Liver (tissue), 9 donors: ENCODE measurements around the gene MTOR. TPM values are rescaled to one million over a fixed set of nuclear protein-coding genes. Genes with fewer than 3 reads are reported as not detected.

Source experiments
- DNase-seq: peaks from one replicate; pipeline ENCODE4 v3.0.0-alpha.2; 2017; ENCODE audit warnings: low spot score
- H3K27ac ChIP-seq, 2 donors: one replicate each; pipeline ENCODE4 v1.7.0; 2013; ENCODE audit warnings: inconsistent platforms in 2 of 2, low read length in 2 of 2, control low read depth in 1 of 2, low read depth in 1 of 2, mild to moderate bottlenecking in 1 of 2
- H3K27me3 ChIP-seq, 4 donors: one replicate each; pipeline versions ENCODE4 v1.6.1 to v1.7.0; 2013; ENCODE audit warnings: low read length in 3 of 4, inconsistent platforms in 1 of 4, mild to moderate bottlenecking in 1 of 4, moderate library complexity in 1 of 4; ENCODE audit not compliant: control insufficient read depth in 4 of 4, insufficient read depth in 4 of 4
- H3K36me3 ChIP-seq, 4 donors: one replicate each; pipeline versions ENCODE4 v1.6.1 to v1.7.0; 2013; ENCODE audit warnings: low read length in 3 of 4, mild to moderate bottlenecking in 3 of 4, low read depth in 1 of 4, moderate library complexity in 1 of 4; ENCODE audit not compliant: control insufficient read depth in 4 of 4, insufficient read depth in 3 of 4
- H3K4me1 ChIP-seq, 4 donors: one replicate each; pipeline versions ENCODE4 v1.6.1 to v1.7.0; 2013; ENCODE audit warnings: low read length in 3 of 4, mild to moderate bottlenecking in 3 of 4, moderate library complexity in 1 of 4; ENCODE audit not compliant: control insufficient read depth in 4 of 4, insufficient read depth in 4 of 4
- H3K4me3 ChIP-seq, 3 donors: one replicate each; pipeline versions ENCODE4 v1.6.1 to v1.7.0; 2013; ENCODE audit warnings: low read length in 3 of 3, control low read depth in 1 of 3, low read depth in 1 of 3, mild to moderate bottlenecking in 1 of 3
- H3K9ac ChIP-seq, 2 donors: one replicate each; pipeline ENCODE4 v1.7.0; 2013; ENCODE audit warnings: low read length in 2 of 2, mild to moderate bottlenecking in 2 of 2, moderate library complexity in 2 of 2, control low read depth in 1 of 2, low read depth in 1 of 2
- H3K9me3 ChIP-seq, 4 donors: one replicate each; pipeline versions ENCODE4 v1.6.1 to v1.7.0; 2013; ENCODE audit warnings: low read length in 3 of 4; ENCODE audit not compliant: control insufficient read depth in 4 of 4
- CTCF ChIP-seq: fragments of 150-350 bp; IDR thresholded peaks from 2 replicates; pipeline ENCODE4 v1.5.1; 2017; ENCODE audit warnings: improper control_type of control experiment, low read depth, low read length; ENCODE audit not compliant: missing input control
- EGR1 ChIP-seq, 2 donors: IDR thresholded peaks; 2 replicates each; pipeline ENCODE4 v1.6.1; 2016 to 2018; ENCODE audit warnings: antibody characterized with exemption in 2 of 2, low read depth in 2 of 2
- FOXA1 ChIP-seq: IDR thresholded peaks from 2 replicates; pipeline ENCODE4 v1.6.1; 2016; ENCODE audit warnings: antibody characterized with exemption
- FOXA2 ChIP-seq: IDR thresholded peaks from 2 replicates; pipeline ENCODE4 v1.6.1; 2016; ENCODE audit warnings: antibody characterized with exemption
- GABPA ChIP-seq, 2 donors: IDR thresholded peaks in 1 of 2; conservative IDR thresholded peaks in 1 of 2; 2 replicates each; pipeline ENCODE4 v1.6.1; 2016; ENCODE audit warnings: antibody characterized with exemption in 2 of 2, mild to moderate bottlenecking in 1 of 2, moderate library complexity in 1 of 2
- HNF4A ChIP-seq, 2 donors: conservative IDR thresholded peaks; 2 replicates each; pipeline ENCODE4 v1.6.1; 2016; ENCODE audit warnings: antibody characterized with exemption in 2 of 2, mild to moderate bottlenecking in 2 of 2
- HNF4G ChIP-seq: IDR thresholded peaks from 2 replicates; pipeline ENCODE4 v1.6.1; 2016; ENCODE audit warnings: antibody characterized with exemption
- JUND ChIP-seq, 2 donors: IDR thresholded peaks; 2 replicates each; pipeline ENCODE4 v1.6.1; 2016; ENCODE audit warnings: antibody characterized with exemption in 2 of 2
- MAX ChIP-seq: IDR thresholded peaks from 2 replicates; pipeline ENCODE4 v1.6.1; 2016; ENCODE audit warnings: antibody characterized with exemption
- RAD21 ChIP-seq, 2 donors: IDR thresholded peaks; 2 replicates each; pipeline ENCODE4 v1.6.1; 2016; ENCODE audit warnings: antibody characterized with exemption in 2 of 2, mild to moderate bottlenecking in 2 of 2
- REST ChIP-seq: IDR thresholded peaks from 2 replicates; pipeline ENCODE4 v1.6.1; 2016; ENCODE audit warnings: antibody characterized with exemption, mild to moderate bottlenecking
- RXRA ChIP-seq, 2 donors: IDR thresholded peaks; 2 replicates each; pipeline ENCODE4 v1.6.1; 2017 to 2018; ENCODE audit warnings: antibody characterized with exemption in 2 of 2, mild to moderate bottlenecking in 1 of 2
- SP1 ChIP-seq: IDR thresholded peaks from 2 replicates; pipeline ENCODE4 v1.6.1; 2018; ENCODE audit warnings: antibody characterized with exemption, mild to moderate bottlenecking
- ZBTB33 ChIP-seq: IDR thresholded peaks from 2 replicates; pipeline ENCODE4 v1.6.1; 2016; ENCODE audit warnings: antibody characterized with exemption
- whole genome bisulfite sequencing: extraction: QIAGEN DNeasy Blood & Tissue Kit; methylation state at CpG from one replicate; pipeline ENCODE4 v1.1.7; 2013; 5-methylcytosine and 5-hydroxymethylcytosine counted together
- polyA plus RNA-seq, 2 donors: library from polyadenylated mRNA; stranded (reverse) in 1 of 2; unstranded in 1 of 2; fragments of 200-250 nt in 1 of 2; fragments of >200 nt in 1 of 2; fragmentation: Nextera tagmentation in 1 of 2; extraction: Ambion mirVana in 1 of 2; gene quantifications; one replicate each; pipeline versions ENCODE4 v1.2.1 to v1.2.3, GENCODE V29; 2013 to 2015
- total RNA-seq, 2 donors: library from RNA; depleted of rRNA; stranded (reverse); fragments of >200 nt; gene quantifications; one replicate each; pipeline ENCODE4 v1.2.3, GENCODE V29; 2014
- donor health status: healthy.
- donor health status: healthy.
- donor health status: healthy.
- donor health status: healthy.
- donor health status: healthy.

Gene MTOR
- total and polyA plus RNA-seq, 4 donors, result 11.6 to 45.0 (median 19.9) TPM

GRCh38 chr1:11279152-11279551 lies 16.8 kb upstream of the MTOR start:
- Histone ChIP-seq H3K27ac (no peak overlapping the region), H3K4me3 (no peak overlapping the region), H3K27me3 (no peaks in the 10 kb centered on the region), H3K36me3 (peaks cover 0 to 12% (median 3%) of the 10 kb centered on the region in 4 donors), H3K9ac (no peak overlapping the region), H3K4me1 (peaks cover 3 to 18% (median 15%) of the 10 kb centered on the region in 4 donors), H3K9me3 (no peaks in the 10 kb centered on the region)
- DNase-seq, result no peak
- WGBS, result 95% methylated on average over 5 of the region's 5 CpGs
- no peak for TF ChIP-seq FOXA1
- TF ChIP-seq RXRA (IDR thresholded peaks at IDR 0.05), result no peak
- no peak for TF ChIP-seq ZBTB33
- TF ChIP-seq REST, result no peak
- TF ChIP-seq HNF4G, result no peak
- TF ChIP-seq RAD21 (IDR thresholded peaks at IDR 0.05), result no peak
- TF ChIP-seq HNF4A (conservative IDR thresholded peaks at IDR 0.05), result no peak
- no peak for TF ChIP-seq CTCF
- no peak for TF ChIP-seq EGR1 (IDR thresholded peaks at IDR 0.05; ENCODE audit: low read depth in 2 of 2)
- TF ChIP-seq SP1, result no peak
- no peak for TF ChIP-seq JUND (IDR thresholded peaks at IDR 0.05)
- no peak for TF ChIP-seq GABPA (IDR thresholded peaks at IDR 0.05 in 1 of 2, conservative IDR thresholded peaks at IDR 0.05 in 1 of 2)

GRCh38 chr1:11273595-11274234 lies 11.4 kb upstream of the MTOR start:
- H3K4me1 ChIP-seq, result peaks cover 3 to 31% (median 25%) of the 10 kb centered on the region in 4 donors
- H3K4me3 ChIP-seq, result peak overlapping the region; percentile 78 to 87 (median 82)
- 7% methylated on average over 22 of the region's 22 CpGs for WGBS
- peak overlapping the region; percentile 79 to 90 for H3K27ac ChIP-seq
- H3K27me3 ChIP-seq, result no peaks in the 10 kb centered on the region
- H3K9me3 ChIP-seq, result no peaks in the 10 kb centered on the region
- TF ChIP-seq ZBTB33 (no peak), MAX (no peak), FOXA2 (no peak), GABPA (IDR thresholded peaks at IDR 0.05 in 1 of 2, conservative IDR thresholded peaks at IDR 0.05 in 1 of 2) (no peak)
- DNase-seq, result no peak
- H3K9ac ChIP-seq, result peak overlapping the region; percentile 36 to 66
- H3K36me3 ChIP-seq, result peaks cover 0 to 3% (median 1%) of the 10 kb centered on the region in 4 donors
